A673 (cell line): ENCODE measurements around the gene CENPW.

Experiments used
- CTCF ChIP-seq: fragments of 300-800, 200-600 bp; sonication (generic); conservative IDR thresholded peaks from 2 replicates; pipeline ENCODE4 v1.5.1; 2017; ENCODE audit warnings: low read depth, mild to moderate bottlenecking, antibody characterized with exemption, low read length, moderate library complexity, mixed read lengths
- EZH2 ChIP-seq: fragments of 200-600 bp; sonication (generic); IDR thresholded peaks from 2 replicates; pipeline ENCODE4 v1.6.1; 2017; ENCODE audit warnings: borderline replicate concordance, low read depth, mild to moderate bottlenecking, mixed read lengths, antibody characterized with exemption, low read length; ENCODE audit not compliant: poor library complexity, severe bottlenecking

GRCh38 chr6:126318797-126319196 lies 21.1 kb upstream of the CENPW start:
- TF ChIP-seq CTCF (no peak), EZH2 (no peak)
